Fibroblast of lung (primary cell): Measurements from ENCODE around the gene CFAP58. TPM values are rescaled to one million over a fixed set of nuclear protein-coding genes. Genes with fewer than 3 reads are reported as not detected.

Source experiments
- DNase-seq, 2 donors: peaks; one replicate each; pipeline versions ENCODE4 v3.0.0 to v3.0.0-alpha.2; 2010; ENCODE audit warnings: low read depth in 2 of 2
- H2AFZ ChIP-seq: 2 replicates; pipeline ENCODE4 v1.5.1; 2012; ENCODE audit warnings: low read length, control low read depth, inconsistent platforms
- H3K27ac ChIP-seq: 2 replicates; pipeline ENCODE4 v1.5.1; 2011; ENCODE audit warnings: low read length, control low read depth; ENCODE audit not compliant: insufficient read depth
- H3K27me3 ChIP-seq: 2 replicates; pipeline ENCODE4 v1.5.1; 2011; ENCODE audit warnings: mild to moderate bottlenecking, low read length; ENCODE audit not compliant: control insufficient read depth, insufficient read depth
- H3K36me3 ChIP-seq: 2 replicates; pipeline ENCODE4 v1.5.1; 2011; ENCODE audit warnings: low read length; ENCODE audit not compliant: control insufficient read depth, insufficient read depth
- H3K4me1 ChIP-seq: 2 replicates; pipeline ENCODE4 v1.5.1; 2011; ENCODE audit warnings: low read length; ENCODE audit not compliant: control insufficient read depth, insufficient read depth; ENCODE audit errors: extremely low read depth
- H3K4me2 ChIP-seq: 2 replicates; pipeline ENCODE4 v1.5.1; 2011; ENCODE audit warnings: low read length, control low read depth; ENCODE audit not compliant: insufficient read depth; ENCODE audit errors: extremely low read depth
- H3K4me3 ChIP-seq, 4 experiments: fragments of 200-600 bp in 1 of 4; sonication (generic) in 1 of 4; replicated peaks in 1 of 4; 2 replicates each; pipeline ENCODE4 v1.5.1; 2011 to 2016; ENCODE audit warnings: low read length in 4 of 4, low read depth in 3 of 4, mild to moderate bottlenecking in 3 of 4, control low read depth in 2 of 4, inconsistent platforms in 1 of 4, mixed read lengths in 1 of 4; ENCODE audit not compliant: insufficient read depth in 1 of 4; ENCODE audit errors: control extremely low read depth in 1 of 4
- H3K79me2 ChIP-seq: 2 replicates; pipeline ENCODE4 v1.5.1; 2012; ENCODE audit warnings: mild to moderate bottlenecking, low read length, inconsistent platforms; ENCODE audit not compliant: control insufficient read depth, insufficient read depth
- H3K9ac ChIP-seq: 2 replicates; pipeline ENCODE4 v1.5.1; 2011; ENCODE audit warnings: mild to moderate bottlenecking, low read length, control low read depth; ENCODE audit not compliant: insufficient read depth
- H3K9me3 ChIP-seq: 2 replicates; pipeline ENCODE4 v1.5.1; 2012; ENCODE audit warnings: low read depth, low read length; ENCODE audit not compliant: control insufficient read depth, insufficient read depth
- H4K20me1 ChIP-seq: 2 replicates; pipeline ENCODE4 v1.5.1; 2011; ENCODE audit warnings: low read length; ENCODE audit not compliant: control insufficient read depth, insufficient read depth; ENCODE audit errors: extremely low read depth
- CTCF ChIP-seq, 2 donors: IDR thresholded peaks in 1 of 2; conservative IDR thresholded peaks in 1 of 2; 1 replicate in 1 of 2; 2 replicates in 1 of 2; pipeline ENCODE4 v1.5.1; 2011 to 2012; ENCODE audit warnings: low read length in 2 of 2, control low read depth in 1 of 2, inconsistent platforms in 1 of 2, low read depth in 1 of 2, mild to moderate bottlenecking in 1 of 2
- EZH2 ChIP-seq: IDR thresholded peaks from 2 replicates; pipeline ENCODE4 v1.5.1; 2012; ENCODE audit warnings: low read length, control low read depth, mild to moderate bottlenecking; ENCODE audit errors: missing control alignments
- polyA plus RNA-seq, 2 donors: library from polyadenylated mRNA; depleted of rRNA in 1 of 2; stranded (reverse) in 1 of 2; unstranded in 1 of 2; fragments of >200 nt; gene quantifications; 2 replicates each; pipeline ENCODE4 v1.2.1, GENCODE V29; 2011 to 2012; ENCODE audit warnings: missing spikeins in 1 of 2
- total RNA-seq: library from RNA; depleted of rRNA; stranded (reverse); fragments of >200 nt; gene quantifications from 2 replicates; pipeline ENCODE4 v1.2.1, GENCODE V29; 2014

Gene CFAP58
- total and polyA plus RNA-seq, 2 donors (not counting 1 experiment from before 2014, with no cell fraction given): 0.33 to 0.42 TPM

DNA sequence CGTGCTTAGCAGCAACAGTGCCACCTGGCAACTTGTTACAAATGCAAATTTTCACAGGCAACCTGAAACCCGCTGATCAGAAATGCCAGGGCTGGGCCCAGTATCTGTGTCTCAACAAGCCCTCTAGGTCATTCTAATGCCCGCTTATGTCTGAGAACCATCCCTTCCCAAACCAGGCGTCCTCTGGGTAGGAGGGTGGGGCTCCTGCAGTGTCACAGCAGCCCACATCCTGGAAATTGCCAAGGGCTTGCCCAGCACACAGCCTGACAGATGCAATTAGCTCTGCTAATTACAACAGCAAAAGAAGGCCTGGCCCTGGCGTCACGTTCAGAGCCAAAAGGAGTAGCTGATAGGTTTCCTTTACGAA, 31.2 kb upstream of the CFAP58 start:
- no peaks in the 10 kb centered on the region for H4K20me1 ChIP-seq
- H3K79me2 ChIP-seq: peaks cover 100% of the 10 kb centered on the region
- peaks cover 45% of the 10 kb centered on the region for H3K4me1 ChIP-seq
- no peak overlapping the region for H3K9ac ChIP-seq
- H3K9me3 ChIP-seq: no peaks in the 10 kb centered on the region
- no peak for DNase-seq
- H3K27ac ChIP-seq: no peak overlapping the region
- H3K4me3 ChIP-seq: no peak overlapping the region
- H2AFZ ChIP-seq: no peak overlapping the region
- no peak overlapping the region for H3K4me2 ChIP-seq
- TF ChIP-seq CTCF (conservative IDR thresholded peaks at IDR 0.05 in 1 of 2, IDR thresholded peaks at IDR 0.05 in 1 of 2; ENCODE audit: low read depth in 1 of 2, low read length in 2 of 2) (no peak), EZH2 (no peak)
- peaks cover 6% of the 10 kb centered on the region for H3K36me3 ChIP-seq
- no peaks in the 10 kb centered on the region for H3K27me3 ChIP-seq

DNA sequence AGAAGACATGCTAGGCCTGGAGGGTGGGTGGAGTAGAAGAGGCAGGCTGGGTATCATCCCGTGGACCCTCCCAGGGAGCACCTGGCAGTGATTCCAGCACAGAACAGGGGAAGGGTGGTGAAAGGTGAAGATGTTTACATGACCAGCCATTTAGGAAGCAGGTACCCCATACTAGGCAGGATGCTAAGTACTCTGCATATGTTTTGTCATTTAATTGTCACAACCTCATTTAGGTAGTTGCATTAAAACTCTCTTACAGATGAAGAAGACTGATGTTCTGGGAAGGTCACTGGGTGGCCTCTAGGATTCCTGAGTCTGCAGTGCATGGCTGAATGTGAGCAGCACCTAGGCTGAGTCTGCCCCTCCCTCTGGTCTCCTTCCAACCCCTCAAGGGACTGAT, 30.5 kb upstream of the CFAP58 start:
- Histone ChIP-seq H3K4me2 (no peak overlapping the region), H3K4me3 (no peak overlapping the region), H3K9me3 (no peaks in the 10 kb centered on the region), H3K4me1 (peaks cover 45% of the 10 kb centered on the region), H3K79me2 (peaks cover 100% of the 10 kb centered on the region), H3K27me3 (no peaks in the 10 kb centered on the region), H4K20me1 (no peaks in the 10 kb centered on the region), H3K9ac (no peak overlapping the region), H2AFZ (no peak overlapping the region), H3K27ac (no peak overlapping the region), H3K36me3 (peaks cover 6% of the 10 kb centered on the region)
- TF ChIP-seq EZH2: no peak
- TF ChIP-seq CTCF (conservative IDR thresholded peaks at IDR 0.05 in 1 of 2, IDR thresholded peaks at IDR 0.05 in 1 of 2; ENCODE audit: low read depth in 1 of 2, low read length in 2 of 2): no peak
- no peak for DNase-seq

GRCh38 chr10:104323760-104324201, 29.9 kb upstream of the CFAP58 start:
- TF ChIP-seq EZH2 (no peak), CTCF (conservative IDR thresholded peaks at IDR 0.05 in 1 of 2, IDR thresholded peaks at IDR 0.05 in 1 of 2; ENCODE audit: low read depth in 1 of 2, low read length in 2 of 2) (no peak)
- DNase-seq: no peak
- Histone ChIP-seq H3K9me3 (no peaks in the 10 kb centered on the region), H3K36me3 (peaks cover 6% of the 10 kb centered on the region), H3K4me2 (no peak overlapping the region), H4K20me1 (no peaks in the 10 kb centered on the region), H3K4me3 (no peak overlapping the region), H3K9ac (no peak overlapping the region), H2AFZ (no peak overlapping the region), H3K4me1 (peaks cover 45% of the 10 kb centered on the region), H3K27ac (no peak overlapping the region), H3K27me3 (no peaks in the 10 kb centered on the region), H3K79me2 (peaks cover 100% of the 10 kb centered on the region)
